Brain microvascular endothelial cell (primary cell): ENCODE results near the gene TSSK2.

Experiments
- DNase-seq: peaks from one replicate; pipeline ENCODE4 v3.0.0-alpha.2; 2020
- H3K27ac ChIP-seq: fragments of 250-450 bp; sonication (Bioruptor Pico); 2 replicates; pipeline ENCODE4 v1.5.1; 2020; ENCODE audit warnings: mild to moderate bottlenecking, moderate library complexity
- H3K27me3 ChIP-seq: fragments of 250-450 bp; sonication (Bioruptor Pico); replicated peaks from 2 replicates; pipeline ENCODE4 v1.5.1; 2020; ENCODE audit warnings: mild to moderate bottlenecking
- H3K36me3 ChIP-seq: fragments of 250-450 bp; sonication (Bioruptor Pico); replicated peaks from 2 replicates; pipeline ENCODE4 v1.5.1; 2020; ENCODE audit warnings: mild to moderate bottlenecking
- H3K4me3 ChIP-seq: 2 replicates; pipeline ENCODE4 v1.5.1; 2011; ENCODE audit warnings: low read depth, mild to moderate bottlenecking, control low read depth, low read length, moderate library complexity
- in situ Hi-C: cut with HindIII; loops from 2 replicates; pipeline ENCODE4 v1.10.0; 2017; ENCODE audit warnings: low sequenced_read_pairs, low pct_ligation_motif_present
- TF ChIP-seq, protein P1 (sequence below): IDR thresholded peaks from 2 replicates; pipeline ENCODE4 v1.5.1; 2011; ENCODE audit warnings: low read depth, mild to moderate bottlenecking, moderate library complexity, low read length, control low read depth, inconsistent platforms; ENCODE audit errors: missing control alignments

The TSSK2 gene

DNA sequence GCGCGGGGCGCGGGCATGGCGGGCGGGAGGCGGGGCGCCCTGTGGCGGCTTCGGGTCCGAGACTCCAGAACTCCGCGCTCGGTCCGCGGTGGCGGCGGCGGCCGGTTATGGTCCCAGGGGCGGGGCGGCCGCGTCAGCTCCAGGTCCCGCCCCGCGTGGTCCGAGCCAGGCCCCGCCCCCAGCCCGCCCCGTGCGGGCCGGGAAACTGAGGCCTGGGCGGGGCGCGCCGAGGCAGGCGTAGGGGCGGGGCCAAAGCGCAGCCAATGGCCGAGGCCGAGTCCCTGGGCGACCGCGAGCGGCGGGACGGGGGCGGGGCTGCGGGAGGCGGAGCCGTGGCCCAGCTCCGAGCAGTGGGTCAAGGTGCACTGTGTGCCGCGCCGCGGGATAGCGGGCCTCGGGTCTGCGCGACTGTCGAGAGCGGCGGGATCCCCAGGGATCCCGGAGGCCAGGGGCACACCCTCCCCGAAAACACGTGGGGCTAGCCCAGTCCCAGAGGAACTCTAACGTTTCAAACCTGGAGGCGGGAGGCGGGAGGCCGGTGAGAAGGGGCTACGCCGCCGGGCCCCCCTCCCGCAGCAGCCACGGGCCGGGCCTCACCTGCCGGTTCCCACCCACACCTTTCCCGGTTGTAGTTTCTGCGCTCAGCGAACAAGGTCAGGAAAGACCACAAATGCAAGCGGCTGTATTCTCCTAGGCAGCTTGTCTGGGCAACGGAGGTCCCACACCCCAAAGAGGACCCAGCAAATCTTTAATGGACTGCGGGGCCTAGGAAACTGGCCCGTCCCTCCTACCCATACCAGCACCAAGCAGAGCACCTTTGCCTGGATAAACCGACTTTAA, 47.8 kb downstream of the TSSK2 start, which contains the start of gene SLC25A1:
Gene SLC25A1, minus strand, starts transcription at position 80 of the 840 bp plus-strand sequence. Its CDS starts 63 bp downstream, at position 17.
- in situ Hi-C loops: no loop called here
- H3K27ac ChIP-seq: peak within 1 kb of the TSS; percentile 46
- DNase-seq: peak; percentile 75
- no peaks in the 10 kb centered on the region for H3K27me3 ChIP-seq
- H3K4me3 ChIP-seq: peak within 1 kb of the TSS; percentile 71
- peaks cover 2% of the 10 kb centered on the region for H3K36me3 ChIP-seq
- TF ChIP-seq, protein P1, sequence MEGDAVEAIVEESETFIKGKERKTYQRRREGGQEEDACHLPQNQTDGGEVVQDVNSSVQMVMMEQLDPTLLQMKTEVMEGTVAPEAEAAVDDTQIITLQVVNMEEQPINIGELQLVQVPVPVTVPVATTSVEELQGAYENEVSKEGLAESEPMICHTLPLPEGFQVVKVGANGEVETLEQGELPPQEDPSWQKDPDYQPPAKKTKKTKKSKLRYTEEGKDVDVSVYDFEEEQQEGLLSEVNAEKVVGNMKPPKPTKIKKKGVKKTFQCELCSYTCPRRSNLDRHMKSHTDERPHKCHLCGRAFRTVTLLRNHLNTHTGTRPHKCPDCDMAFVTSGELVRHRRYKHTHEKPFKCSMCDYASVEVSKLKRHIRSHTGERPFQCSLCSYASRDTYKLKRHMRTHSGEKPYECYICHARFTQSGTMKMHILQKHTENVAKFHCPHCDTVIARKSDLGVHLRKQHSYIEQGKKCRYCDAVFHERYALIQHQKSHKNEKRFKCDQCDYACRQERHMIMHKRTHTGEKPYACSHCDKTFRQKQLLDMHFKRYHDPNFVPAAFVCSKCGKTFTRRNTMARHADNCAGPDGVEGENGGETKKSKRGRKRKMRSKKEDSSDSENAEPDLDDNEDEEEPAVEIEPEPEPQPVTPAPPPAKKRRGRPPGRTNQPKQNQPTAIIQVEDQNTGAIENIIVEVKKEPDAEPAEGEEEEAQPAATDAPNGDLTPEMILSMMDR: no peak

DNA sequence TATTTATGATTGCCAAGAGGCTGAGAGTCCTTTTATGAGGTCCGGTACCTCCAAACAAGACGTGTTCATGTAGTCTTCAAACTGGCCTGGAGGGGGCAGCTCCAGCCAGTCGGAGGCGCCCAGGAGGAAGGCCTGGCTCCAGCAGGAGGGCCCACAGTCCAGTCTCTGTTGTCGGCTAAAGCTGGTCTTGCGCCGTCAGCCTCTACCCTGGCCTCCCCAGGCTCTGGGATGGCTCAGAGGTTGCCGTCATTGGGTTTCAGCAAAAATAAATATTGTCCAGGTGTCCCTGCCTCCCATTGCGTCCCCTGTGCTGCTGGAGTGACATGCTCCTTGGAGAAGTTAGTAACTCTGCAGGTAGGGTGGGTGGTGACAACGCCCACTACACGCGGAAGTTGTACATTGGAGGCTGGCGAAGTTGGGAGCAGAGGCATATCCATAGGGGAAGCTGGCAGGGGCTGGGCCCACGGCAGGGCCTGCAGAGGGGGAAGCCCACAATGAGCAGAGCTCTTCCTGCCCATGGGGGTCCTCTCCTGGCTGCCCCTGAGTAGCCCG, 48.5 kb downstream of the TSSK2 start:
- Histone ChIP-seq H3K4me3 (peak overlapping the region; percentile 59), H3K36me3 (peaks cover 2% of the 10 kb centered on the region), H3K27me3 (no peaks in the 10 kb centered on the region), H3K27ac (no peak overlapping the region)
- TF ChIP-seq, protein P1: peak; percentile 89
- in situ Hi-C loops: no loop called here
- peak; percentile 83 for DNase-seq

DNA sequence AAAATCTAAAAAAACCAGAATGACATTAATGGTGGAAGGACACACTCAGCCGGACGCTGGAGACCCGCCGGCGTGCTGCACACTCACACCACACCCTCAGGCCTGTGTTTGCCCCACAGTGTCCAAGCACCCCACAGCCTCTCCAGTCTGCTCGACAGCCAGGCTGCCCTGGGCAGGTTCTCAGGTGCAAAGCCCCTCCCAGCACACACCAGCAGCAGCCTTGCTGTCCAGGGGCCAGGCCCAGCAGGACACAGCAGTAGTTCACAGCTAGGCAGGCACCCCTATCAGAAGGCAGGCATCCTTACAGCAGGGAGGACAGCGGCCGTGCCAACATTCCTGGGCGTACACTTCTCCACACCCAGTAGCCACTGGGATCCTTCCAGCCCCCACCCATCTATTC, 49.1 kb downstream of the TSSK2 start:
- TF ChIP-seq, protein P1: no peak
- peaks cover 2% of the 10 kb centered on the region for H3K36me3 ChIP-seq
- in situ Hi-C loops: no loop called here
- H3K27me3 ChIP-seq: no peaks in the 10 kb centered on the region
- H3K27ac ChIP-seq: no peak overlapping the region
- DNase-seq: no peak
- no peak overlapping the region for H3K4me3 ChIP-seq

DNA sequence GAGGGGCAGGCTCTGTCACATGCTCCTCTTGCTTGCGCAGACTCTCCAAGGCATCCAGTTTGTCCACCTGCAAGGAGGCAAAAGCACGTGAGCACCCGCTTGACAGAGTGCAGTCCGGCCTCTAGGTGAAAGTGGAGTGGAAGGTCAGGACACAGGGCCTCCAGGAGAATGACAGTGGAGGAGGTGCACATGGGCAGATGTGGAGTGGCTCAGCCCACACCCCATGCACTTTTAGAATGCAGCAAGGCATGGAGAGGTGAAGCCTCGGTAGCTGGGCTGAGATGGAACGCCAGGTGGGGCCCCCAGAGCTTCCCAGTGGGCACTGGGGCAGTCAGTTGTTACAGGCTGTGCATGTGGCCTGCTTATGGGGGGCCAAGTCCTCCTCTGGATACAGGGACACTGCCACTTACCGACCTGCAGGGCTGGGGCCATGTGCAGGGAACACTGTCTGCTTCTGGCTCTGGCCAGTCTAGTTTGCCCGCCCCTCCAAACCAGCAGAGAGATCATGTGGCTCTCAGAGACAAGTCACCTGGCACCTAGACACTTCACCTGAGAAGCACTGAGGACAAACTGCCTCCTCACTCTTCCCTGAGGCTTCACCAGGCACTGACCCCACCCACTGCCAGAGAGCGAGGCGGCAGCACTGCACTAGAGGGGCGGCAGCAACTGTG, 49.8 kb downstream of the TSSK2 start:
- no peak overlapping the region for H3K27ac ChIP-seq
- peaks cover 2% of the 10 kb centered on the region for H3K36me3 ChIP-seq
- in situ Hi-C loops: no loop called here
- TF ChIP-seq, protein P1: no peak
- H3K4me3 ChIP-seq: no peak overlapping the region
- no peak for DNase-seq
- no peaks in the 10 kb centered on the region for H3K27me3 ChIP-seq

DNA sequence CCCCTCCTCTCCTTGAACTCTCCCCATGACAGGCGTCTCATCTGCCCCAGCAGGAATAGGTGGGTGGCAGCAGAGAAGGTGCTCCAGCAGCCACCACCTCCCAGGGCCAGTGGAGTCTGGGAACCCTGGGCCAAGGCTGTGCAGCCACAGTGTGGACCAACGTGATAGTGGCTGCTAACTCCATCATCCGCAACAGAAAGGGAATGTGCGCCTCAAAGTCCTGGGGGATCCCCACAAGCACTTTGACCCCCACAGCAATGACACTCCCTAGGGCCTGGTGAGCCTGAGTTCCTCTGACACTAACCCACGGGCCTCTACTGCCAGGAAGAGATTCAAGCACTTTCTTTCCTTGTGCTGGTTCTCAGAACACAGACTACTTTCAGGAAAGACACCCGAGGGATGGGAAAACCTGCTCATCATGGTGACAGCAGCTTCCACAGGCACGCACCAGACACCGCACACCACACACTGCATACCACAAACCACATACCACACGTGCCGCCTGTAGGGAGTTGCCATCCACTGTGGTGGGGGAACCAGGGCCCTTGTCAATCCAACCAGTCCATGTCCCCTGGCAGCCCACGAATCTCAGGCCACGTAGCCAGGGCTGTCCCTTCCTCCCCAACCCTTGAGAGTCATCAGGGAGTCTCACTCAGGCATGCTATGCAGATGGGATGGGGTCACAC, 50.8 kb downstream of the TSSK2 start:
- no peak for DNase-seq
- TF ChIP-seq, protein P1: no peak
- Histone ChIP-seq H3K36me3 (no peaks in the 10 kb centered on the region), H3K4me3 (no peak overlapping the region), H3K27me3 (no peaks in the 10 kb centered on the region), H3K27ac (no peak overlapping the region)
- in situ Hi-C loops: no loop called here
